ENCODE data around the gene AQP12B.

GRCh38 chr2:240646176-240646899, 36.3 kb downstream of the AQP12B start:
- TF ChIP-seq CTCF (IDR thresholded peaks at IDR 0.05), result no peak
- TF ChIP-seq POLR2A (IDR thresholded peaks at IDR 0.05), result no peak

Measured in uterus (tissue), 2 donors.